H9 (cell line): Measurements from ENCODE around the gene CCR7. TPM values are rescaled to one million over a fixed set of nuclear protein-coding genes. Genes with fewer than 3 reads are reported as not detected.

ENCODE experiments used
- DNase-seq: peaks from one replicate; pipeline ENCODE4 v3.0.0-alpha.2; 2017
- H2AFZ ChIP-seq: one replicate; pipeline ENCODE4 v1.6.1; 2013; ENCODE audit warnings: mild to moderate bottlenecking, low read length, control low read depth, moderate library complexity
- H2AK5ac ChIP-seq: 2 replicates; pipeline ENCODE4 v1.6.1; 2013; ENCODE audit warnings: low read length, control low read depth, mixed read lengths; ENCODE audit not compliant: insufficient read length
- H2BK120ac ChIP-seq: one replicate; pipeline ENCODE4 v1.6.1; 2013; ENCODE audit warnings: low read depth, mild to moderate bottlenecking, low read length, control low read depth, inconsistent platforms; ENCODE audit not compliant: poor library complexity, severe bottlenecking
- H2BK12ac ChIP-seq: 2 replicates; pipeline ENCODE4 v1.6.1; 2013; ENCODE audit warnings: low read length, control low read depth, mixed read lengths, low read depth; ENCODE audit not compliant: insufficient read length
- H2BK15ac ChIP-seq: 2 replicates; pipeline ENCODE4 v1.6.1; 2013; ENCODE audit warnings: low read depth, low read length, control low read depth
- H2BK20ac ChIP-seq: one replicate; pipeline ENCODE4 v1.6.1; 2013; ENCODE audit warnings: low read depth, mild to moderate bottlenecking, low read length, control low read depth, inconsistent platforms; ENCODE audit not compliant: poor library complexity, severe bottlenecking
- H2BK5ac ChIP-seq: 2 replicates; pipeline ENCODE4 v1.6.1; 2013; ENCODE audit warnings: low read length, control low read depth, mixed read lengths; ENCODE audit not compliant: insufficient read length
- H3K14ac ChIP-seq: 2 replicates; pipeline ENCODE4 v1.6.1; 2013; ENCODE audit warnings: low read length, control low read depth; ENCODE audit not compliant: insufficient read depth
- H3K18ac ChIP-seq: 2 replicates; pipeline ENCODE4 v1.6.1; 2013; ENCODE audit warnings: low read depth, mild to moderate bottlenecking, mixed read lengths, low read length, control low read depth; ENCODE audit not compliant: insufficient read length
- H3K23ac ChIP-seq: 2 replicates; pipeline ENCODE4 v1.6.1; 2013; ENCODE audit warnings: low read length, control low read depth, mixed read lengths, low read depth; ENCODE audit not compliant: insufficient read length
- H3K23me2 ChIP-seq: 2 replicates; pipeline ENCODE4 v1.6.1; 2013; ENCODE audit warnings: low read depth, mild to moderate bottlenecking, mixed read lengths, low read length, control low read depth; ENCODE audit not compliant: insufficient read length, poor library complexity, severe bottlenecking
- H3K27ac ChIP-seq: 2 replicates; pipeline ENCODE4 v1.5.1; 2013; ENCODE audit warnings: low read length, control low read depth, mixed read lengths, low read depth; ENCODE audit not compliant: insufficient read length
- H3K27me3 ChIP-seq: 2 replicates; pipeline ENCODE4 v1.6.1; 2013; ENCODE audit warnings: low read length, control low read depth, inconsistent platforms; ENCODE audit not compliant: insufficient read depth
- H3K4ac ChIP-seq: 2 replicates; pipeline ENCODE4 v1.6.1; 2013; ENCODE audit warnings: low read depth, mild to moderate bottlenecking, control low read depth, inconsistent platforms, low read length, moderate library complexity
- H3K4me1 ChIP-seq: 2 replicates; pipeline ENCODE4 v1.6.1; 2013; ENCODE audit warnings: low read length, control low read depth, inconsistent platforms; ENCODE audit not compliant: insufficient read depth
- H3K4me2 ChIP-seq: 2 replicates; pipeline ENCODE4 v1.6.1; 2013; ENCODE audit warnings: low read length, control low read depth, mixed read lengths; ENCODE audit not compliant: insufficient read length, insufficient read depth
- H3K56ac ChIP-seq: 2 replicates; pipeline ENCODE4 v1.6.1; 2013; ENCODE audit warnings: low read depth, mild to moderate bottlenecking, mixed read lengths, low read length, control low read depth; ENCODE audit not compliant: insufficient read length
- H3K79me1 ChIP-seq: 2 replicates; pipeline ENCODE4 v1.6.1; 2013; ENCODE audit warnings: low read depth, mild to moderate bottlenecking, moderate library complexity, low read length, control low read depth, inconsistent platforms; ENCODE audit not compliant: insufficient read depth, poor library complexity, severe bottlenecking
- H3K79me2 ChIP-seq: 2 replicates; pipeline ENCODE4 v1.6.1; 2013; ENCODE audit warnings: low read length, control low read depth, inconsistent platforms; ENCODE audit not compliant: insufficient read depth
- H3K9ac ChIP-seq: 2 replicates; pipeline ENCODE4 v1.6.1; 2013; ENCODE audit warnings: low read length, control low read depth, mixed read lengths; ENCODE audit not compliant: insufficient read length; ENCODE audit errors: extremely low read depth
- H3K9me3 ChIP-seq: one replicate; pipeline ENCODE4 v1.6.1; 2013; ENCODE audit warnings: low read depth, low read length, inconsistent platforms; ENCODE audit not compliant: control insufficient read depth
- H3T11ph ChIP-seq: one replicate; pipeline ENCODE4 v1.6.1; 2013; ENCODE audit warnings: mild to moderate bottlenecking, low read length, control low read depth, inconsistent platforms
- H4K20me1 ChIP-seq: one replicate; pipeline ENCODE4 v1.6.1; 2013; ENCODE audit not compliant: control insufficient read depth, insufficient read length, insufficient read depth
- H4K5ac ChIP-seq: 2 replicates; pipeline ENCODE4 v1.6.1; 2013; ENCODE audit warnings: low read depth, mild to moderate bottlenecking, mixed read lengths, low read length, control low read depth; ENCODE audit not compliant: insufficient read length
- H4K8ac ChIP-seq: replicated peaks from 2 replicates; pipeline ENCODE4 v1.6.1; 2013; ENCODE audit warnings: low read length, control low read depth, mixed read lengths, low read depth; ENCODE audit not compliant: insufficient read length
- H4K91ac ChIP-seq: 2 replicates; pipeline ENCODE4 v1.6.1; 2013; ENCODE audit warnings: low read depth, mild to moderate bottlenecking, moderate library complexity, mixed read lengths, low read length, control low read depth; ENCODE audit not compliant: insufficient read length
- H3K27ac Mint-ChIP-seq, 3 experiments: 2 replicates in 2 of 3; 3 replicates in 1 of 3; pipeline ENCODE4 v1.8.0; 2020 to 2021; ENCODE audit warnings: mixed read lengths in 3 of 3, mild to moderate bottlenecking in 1 of 3, moderate library complexity in 1 of 3
- H3K27me3 Mint-ChIP-seq: 2 replicates; pipeline ENCODE4 v1.8.0; 2021; ENCODE audit warnings: low read depth, mild to moderate bottlenecking, moderate library complexity, mixed read lengths
- H3K36me3 Mint-ChIP-seq, 3 experiments: 2 replicates in 2 of 3; 3 replicates in 1 of 3; pipeline ENCODE4 v1.8.0; 2020 to 2021; ENCODE audit warnings: low read depth in 3 of 3, mixed read lengths in 3 of 3; ENCODE audit not compliant: insufficient read depth in 1 of 3
- H3K4me1 Mint-ChIP-seq, 2 experiments: 2 replicates each; pipeline ENCODE4 v1.8.0; 2020; ENCODE audit warnings: mixed read lengths in 2 of 2
- H3K4me3 Mint-ChIP-seq, 2 experiments: 2 replicates in 1 of 2; 3 replicates in 1 of 2; pipeline ENCODE4 v1.8.0; 2020 to 2021; ENCODE audit warnings: mild to moderate bottlenecking in 2 of 2, mixed read lengths in 2 of 2, moderate library complexity in 1 of 2
- H3K9me3 Mint-ChIP-seq, 2 experiments: 2 replicates in 1 of 2; 3 replicates in 1 of 2; pipeline ENCODE4 v1.8.0; 2020; ENCODE audit warnings: mild to moderate bottlenecking in 2 of 2, mixed read lengths in 2 of 2, moderate library complexity in 1 of 2
- CTCF ChIP-seq: fragments of 200-600 bp; sonication (generic); conservative IDR thresholded peaks from 3 replicates; pipeline ENCODE4 v1.8.0; 2021; ENCODE audit warnings: antibody characterized with exemption, mild to moderate bottlenecking
- WGBS: extraction: QIAGEN DNeasy Blood & Tissue Kit; methylation state at CpG from one replicate; pipeline ENCODE4 v1.1.7; 2013; ENCODE audit warnings: missing lambda C conversion rate, low lambda C conversion rate, mixed read lengths; ENCODE audit not compliant: insufficient read length; ENCODE audit errors: extremely low coverage; 5-methylcytosine and 5-hydroxymethylcytosine counted together
- total RNA-seq: library from RNA; stranded (reverse); gene quantifications from 2 replicates; pipeline ENCODE4 v1.2.1, GENCODE V29; 2021

Gene CCR7
- total RNA-seq, 1 experiment from 2014 or later: 0.31 TPM

GRCh38 chr17:40562838-40563219, 2.4 kb downstream of the CCR7 start:
- no peak overlapping the region for H2AK5ac ChIP-seq
- Mint-ChIP-seq H3K27me3 (peaks cover 16% of the 10 kb centered on the region), H3K9me3 (peaks cover 6 to 8% of the 10 kb centered on the region in 2 experiments; a peak in 3 of 5 replicates), H3K27ac (no peak overlapping the region), H3K36me3 (peaks cover 3 to 4% (median 3%) of the 10 kb centered on the region in 3 experiments; a peak in 5 of 7 replicates), H3K4me3 (no peak overlapping the region), H3K4me1 (peaks cover 43 to 48% of the 10 kb centered on the region in 2 experiments)
- no peak for DNase-seq
- no peak overlapping the region for H2AFZ ChIP-seq
- H3K27ac ChIP-seq: no peak overlapping the region
- H3K9me3 ChIP-seq: no peaks in the 10 kb centered on the region
- no peaks in the 10 kb centered on the region for H3K4me1 ChIP-seq
- no peak overlapping the region for H4K5ac ChIP-seq
- H3K14ac ChIP-seq: no peak overlapping the region
- no peak overlapping the region for H3K4ac ChIP-seq
- no peak overlapping the region for H3K23ac ChIP-seq
- no peak overlapping the region for H3K18ac ChIP-seq
- no peak overlapping the region for H2BK120ac ChIP-seq
- no peak overlapping the region for H3K4me2 ChIP-seq
- no peak overlapping the region for H2BK12ac ChIP-seq
- H3K27me3 ChIP-seq: no peaks in the 10 kb centered on the region
- no peaks in the 10 kb centered on the region for H3K23me2 ChIP-seq
- H4K20me1 ChIP-seq: no peaks in the 10 kb centered on the region
- H3T11ph ChIP-seq: no peak overlapping the region
- no peak overlapping the region for H4K91ac ChIP-seq
- no CpG with 5 or more reads among the region's 1 CpG for WGBS
- H4K8ac ChIP-seq: no peak overlapping the region
- TF ChIP-seq CTCF: no peak
- H2BK20ac ChIP-seq: no peak overlapping the region
- H3K79me2 ChIP-seq: no peaks in the 10 kb centered on the region
- no peak overlapping the region for H2BK5ac ChIP-seq
- H3K79me1 ChIP-seq: no peaks in the 10 kb centered on the region
- no peak overlapping the region for H3K56ac ChIP-seq
- H2BK15ac ChIP-seq: no peak overlapping the region
- H3K9ac ChIP-seq: no peak overlapping the region
